Stimulated activated naive CD4-positive, alpha-beta T cell (primary cell): ENCODE measurements around the gene USP38.
A peak's percentile ranks its signal among the peaks of the same experiment; 100 is the strongest.
"Not testable (repeated sequence)": the region's sequence is repeated elsewhere in the genome, so short reads cannot be mapped to it uniquely, and the experiment has no call there.

Experiments used
- DNase-seq, 6 experiments: peaks; one replicate each; lab custom pipeline; 2025; lab: John Stamatoyannopoulos, UW

Gene USP38, protein sequence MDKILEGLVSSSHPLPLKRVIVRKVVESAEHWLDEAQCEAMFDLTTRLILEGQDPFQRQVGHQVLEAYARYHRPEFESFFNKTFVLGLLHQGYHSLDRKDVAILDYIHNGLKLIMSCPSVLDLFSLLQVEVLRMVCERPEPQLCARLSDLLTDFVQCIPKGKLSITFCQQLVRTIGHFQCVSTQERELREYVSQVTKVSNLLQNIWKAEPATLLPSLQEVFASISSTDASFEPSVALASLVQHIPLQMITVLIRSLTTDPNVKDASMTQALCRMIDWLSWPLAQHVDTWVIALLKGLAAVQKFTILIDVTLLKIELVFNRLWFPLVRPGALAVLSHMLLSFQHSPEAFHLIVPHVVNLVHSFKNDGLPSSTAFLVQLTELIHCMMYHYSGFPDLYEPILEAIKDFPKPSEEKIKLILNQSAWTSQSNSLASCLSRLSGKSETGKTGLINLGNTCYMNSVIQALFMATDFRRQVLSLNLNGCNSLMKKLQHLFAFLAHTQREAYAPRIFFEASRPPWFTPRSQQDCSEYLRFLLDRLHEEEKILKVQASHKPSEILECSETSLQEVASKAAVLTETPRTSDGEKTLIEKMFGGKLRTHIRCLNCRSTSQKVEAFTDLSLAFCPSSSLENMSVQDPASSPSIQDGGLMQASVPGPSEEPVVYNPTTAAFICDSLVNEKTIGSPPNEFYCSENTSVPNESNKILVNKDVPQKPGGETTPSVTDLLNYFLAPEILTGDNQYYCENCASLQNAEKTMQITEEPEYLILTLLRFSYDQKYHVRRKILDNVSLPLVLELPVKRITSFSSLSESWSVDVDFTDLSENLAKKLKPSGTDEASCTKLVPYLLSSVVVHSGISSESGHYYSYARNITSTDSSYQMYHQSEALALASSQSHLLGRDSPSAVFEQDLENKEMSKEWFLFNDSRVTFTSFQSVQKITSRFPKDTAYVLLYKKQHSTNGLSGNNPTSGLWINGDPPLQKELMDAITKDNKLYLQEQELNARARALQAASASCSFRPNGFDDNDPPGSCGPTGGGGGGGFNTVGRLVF

DNA sequence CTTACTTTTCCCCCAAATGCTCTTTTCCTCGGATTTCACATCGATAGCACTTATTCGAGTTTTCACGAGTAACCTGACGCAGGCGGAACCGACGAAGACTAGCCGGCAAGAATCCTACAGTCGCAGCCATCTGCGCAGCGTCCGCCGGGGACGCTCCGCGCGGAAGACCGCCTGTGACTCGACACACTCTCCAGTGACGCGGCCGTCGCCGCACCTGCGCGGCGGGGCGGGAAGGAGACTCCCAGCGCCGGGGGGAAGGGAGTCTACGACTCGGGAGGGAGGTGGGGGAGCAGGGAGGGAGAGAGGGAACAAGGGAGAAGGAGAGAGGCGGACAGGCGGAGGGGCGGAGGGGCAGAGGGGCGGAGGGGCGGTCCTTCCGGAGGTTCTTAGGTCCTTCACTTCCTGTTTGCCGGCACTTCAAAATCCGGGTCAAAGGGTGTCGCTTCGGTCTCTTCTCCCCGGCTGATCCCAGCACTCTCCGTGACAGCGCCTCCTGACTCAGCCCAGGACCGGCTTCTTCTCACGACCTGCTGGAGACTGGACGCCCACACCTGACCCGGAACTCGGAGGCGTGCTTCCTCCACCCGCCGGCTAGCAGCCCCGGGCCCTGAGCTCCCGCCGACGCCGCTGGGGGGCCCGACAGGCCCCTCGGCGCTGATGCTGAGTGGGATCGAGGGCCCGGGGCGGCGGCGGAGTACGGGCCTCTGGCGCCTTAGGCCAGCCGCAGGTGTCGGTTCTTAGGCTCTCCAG, at the start of gene USP38:
Gene USP38 (plus strand): TSS at position 415 of the 750 bp plus-strand sequence. CDS start 534 bp downstream, outside the sequence.
- DNase-seq: peak; percentile 79 to 95 (median 86)

DNA sequence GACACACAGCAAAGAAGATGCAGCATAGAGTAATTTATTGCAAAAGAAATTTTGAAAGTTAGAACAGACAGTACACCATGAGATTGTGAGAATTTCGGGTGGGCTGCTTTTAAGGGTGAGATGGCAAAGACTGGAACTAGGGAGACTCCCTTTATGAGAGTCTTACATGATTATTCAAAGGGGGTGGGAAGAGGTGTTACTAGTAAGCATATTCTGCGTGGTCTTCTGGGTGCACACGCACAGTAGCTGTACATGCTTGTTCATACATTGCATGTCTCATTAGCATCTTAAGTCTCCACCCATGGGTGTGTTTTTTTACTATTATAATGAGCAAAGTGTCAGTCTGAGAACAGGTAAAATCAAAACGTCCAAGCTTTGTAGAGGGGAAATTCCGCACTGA, 49.4 kb upstream of the USP38 start:
- no peak for DNase-seq

DNA sequence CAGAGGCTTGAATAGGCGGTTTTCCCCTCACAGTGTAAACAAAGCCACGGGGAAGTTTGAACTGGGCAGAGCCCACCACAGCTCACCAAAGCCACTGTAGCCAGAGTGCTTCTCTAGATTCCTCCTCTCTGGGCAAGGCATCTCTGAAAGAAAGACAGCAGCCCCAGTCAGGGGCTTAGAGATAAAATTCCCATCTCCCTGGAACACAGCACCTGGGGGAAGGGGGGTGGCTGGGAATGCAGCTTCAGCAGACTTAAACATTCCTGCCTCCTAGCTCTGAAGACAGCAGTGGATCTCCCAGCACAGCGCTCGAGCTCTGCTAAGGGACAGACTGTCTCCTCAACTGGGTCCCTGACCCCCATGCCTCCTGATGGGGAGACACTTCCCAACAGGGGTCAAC, 44.0 kb upstream of the USP38 start:
- DNase-seq: no peak

DNA sequence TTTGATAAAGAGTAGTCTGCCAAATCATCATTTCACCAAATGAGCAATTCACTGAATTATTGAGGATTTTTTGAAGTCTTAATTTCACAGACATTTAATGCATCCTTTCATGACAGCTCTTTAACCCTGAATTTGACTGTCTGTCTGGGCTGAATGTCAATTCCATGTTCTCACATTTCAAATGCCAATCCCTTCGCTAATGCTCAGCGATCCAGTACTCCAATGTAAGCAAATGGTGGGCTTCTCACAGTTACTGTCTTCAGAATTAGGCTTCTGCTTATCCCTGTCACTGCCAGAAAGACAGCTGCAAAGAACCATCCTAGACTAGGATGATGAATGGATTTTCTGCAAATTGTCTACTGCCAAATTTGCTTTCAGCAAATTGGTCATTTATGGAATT, 36.2 kb upstream of the USP38 start:
- DNase-seq: no peak

DNA sequence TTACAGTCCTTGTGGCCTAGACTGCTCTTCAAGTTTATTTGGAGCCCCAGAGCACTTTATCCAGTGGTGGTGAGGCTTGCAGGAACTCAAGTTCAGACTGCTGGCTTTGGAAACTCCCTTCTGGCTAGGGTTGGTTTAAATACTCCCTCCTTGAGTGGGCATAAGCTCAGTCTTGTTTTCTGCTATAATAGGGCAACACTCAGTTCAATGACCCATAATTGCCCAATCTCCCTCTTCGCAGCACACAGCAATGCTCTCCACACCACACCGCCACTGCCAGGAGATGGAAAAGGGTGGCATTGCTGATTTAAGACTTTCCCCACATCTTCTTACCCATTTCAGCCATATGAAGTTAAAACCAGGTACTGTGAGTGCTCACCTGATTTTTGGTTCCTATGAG, 27.9 kb upstream of the USP38 start:
- DNase-seq: no peak

DNA sequence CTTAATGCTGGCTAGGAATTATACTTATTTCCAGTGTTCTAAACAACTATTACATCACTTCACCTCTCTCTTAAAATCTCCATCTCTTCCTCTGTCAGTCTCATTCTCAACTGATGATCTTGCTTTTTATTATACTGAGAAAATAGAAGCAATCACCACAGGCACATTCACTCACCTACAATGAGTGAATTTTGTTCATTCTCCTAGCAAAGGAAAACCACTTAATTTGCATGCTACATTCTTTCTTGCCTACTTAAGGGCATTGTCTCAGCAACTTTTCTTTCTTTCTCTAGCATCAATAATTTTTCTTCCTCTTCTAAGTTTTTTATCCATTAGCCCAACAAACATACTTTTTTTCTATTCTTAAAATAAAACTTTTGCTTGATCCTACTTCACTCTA, 21.1 kb upstream of the USP38 start:
- no peak for DNase-seq

DNA sequence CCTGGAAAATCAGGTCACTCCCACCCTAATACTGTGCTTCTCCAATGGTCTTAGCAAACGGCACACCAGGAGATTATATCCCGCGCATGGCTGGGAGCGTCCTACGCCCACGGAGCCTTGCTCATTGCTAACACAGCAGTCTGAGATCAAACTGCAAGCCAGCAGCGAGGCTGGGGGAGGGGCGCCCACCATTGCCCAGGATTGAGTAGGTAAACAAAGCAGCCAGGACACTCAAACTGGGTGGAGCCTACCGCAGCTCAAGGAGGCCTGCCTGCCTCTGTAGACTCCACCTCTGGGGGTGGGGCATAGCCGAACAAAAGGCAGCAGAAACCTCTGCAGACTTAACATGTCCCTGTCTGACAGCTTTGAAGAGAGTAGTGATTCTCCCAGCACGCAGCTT, 18.0 kb upstream of the USP38 start:
- DNase-seq: not testable (repeated sequence)

DNA sequence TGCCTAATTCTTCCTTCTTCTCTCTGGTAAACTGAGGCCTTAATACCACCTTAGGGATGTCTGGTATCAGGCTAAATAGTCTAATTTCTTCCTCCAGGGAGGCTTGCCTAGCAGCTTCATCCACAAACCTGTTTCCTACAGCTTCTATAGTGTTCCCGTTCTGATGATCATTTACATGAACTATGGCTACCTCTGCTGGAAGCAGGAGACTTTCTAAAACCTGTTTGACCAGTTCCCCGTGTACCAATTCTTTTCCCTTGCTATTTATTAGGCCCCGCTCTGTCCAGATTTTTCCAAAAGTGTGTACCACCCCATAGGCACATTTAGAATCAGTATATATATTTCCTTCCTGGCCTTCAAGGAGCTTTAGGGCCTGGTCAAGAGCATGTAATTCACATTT, 5.8 kb upstream of the USP38 start:
- DNase-seq: no peak

DNA sequence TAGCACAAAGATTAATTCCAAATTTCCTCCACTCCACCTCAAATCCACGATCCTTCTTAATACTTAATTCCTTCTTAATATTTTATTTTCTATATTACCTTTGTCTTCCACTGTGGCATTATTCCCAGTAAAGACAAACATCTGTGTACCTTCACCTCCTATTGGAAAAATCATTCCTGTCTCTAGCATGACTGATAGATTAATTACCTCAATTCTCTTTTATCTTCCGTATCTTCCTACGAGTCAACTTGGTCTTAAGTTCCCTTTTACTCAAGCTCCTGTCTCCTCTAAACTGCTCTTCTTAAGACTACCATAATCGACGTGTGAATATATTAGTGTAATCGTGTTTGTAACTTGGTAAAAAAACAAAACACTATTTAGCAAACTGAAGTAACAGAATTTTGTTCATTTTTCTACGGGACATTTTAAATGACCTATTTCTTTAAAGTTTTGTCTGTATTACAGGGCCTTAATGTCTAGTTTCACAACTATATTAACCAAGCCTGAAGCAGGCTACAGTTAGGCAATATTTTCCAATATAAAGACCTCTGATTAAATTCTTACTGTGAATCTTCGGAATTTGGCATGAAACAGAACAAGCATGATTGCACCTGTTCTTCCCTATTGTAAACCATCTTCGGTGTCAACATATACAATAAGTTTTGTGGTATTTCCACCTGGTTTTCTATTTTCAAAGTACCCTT, 1.1 kb upstream of the USP38 start:
- no peak for DNase-seq

DNA sequence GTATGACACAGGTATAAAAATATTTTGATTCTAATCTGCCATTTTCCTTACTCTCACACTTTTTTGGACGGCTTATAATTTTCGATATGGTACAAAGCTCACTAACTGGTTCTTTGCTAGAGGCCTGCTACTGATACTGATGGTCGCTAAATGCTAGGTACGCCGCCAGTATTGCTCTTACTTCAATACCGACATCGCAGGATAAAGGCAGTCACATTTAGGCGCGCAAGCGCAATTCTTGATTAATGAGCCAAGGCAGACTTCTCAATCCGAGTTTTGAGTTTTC, 557 bp upstream of the USP38 start:
- DNase-seq: peak in 3 of 6 experiments; percentile 54 to 82 (median 64)

DNA sequence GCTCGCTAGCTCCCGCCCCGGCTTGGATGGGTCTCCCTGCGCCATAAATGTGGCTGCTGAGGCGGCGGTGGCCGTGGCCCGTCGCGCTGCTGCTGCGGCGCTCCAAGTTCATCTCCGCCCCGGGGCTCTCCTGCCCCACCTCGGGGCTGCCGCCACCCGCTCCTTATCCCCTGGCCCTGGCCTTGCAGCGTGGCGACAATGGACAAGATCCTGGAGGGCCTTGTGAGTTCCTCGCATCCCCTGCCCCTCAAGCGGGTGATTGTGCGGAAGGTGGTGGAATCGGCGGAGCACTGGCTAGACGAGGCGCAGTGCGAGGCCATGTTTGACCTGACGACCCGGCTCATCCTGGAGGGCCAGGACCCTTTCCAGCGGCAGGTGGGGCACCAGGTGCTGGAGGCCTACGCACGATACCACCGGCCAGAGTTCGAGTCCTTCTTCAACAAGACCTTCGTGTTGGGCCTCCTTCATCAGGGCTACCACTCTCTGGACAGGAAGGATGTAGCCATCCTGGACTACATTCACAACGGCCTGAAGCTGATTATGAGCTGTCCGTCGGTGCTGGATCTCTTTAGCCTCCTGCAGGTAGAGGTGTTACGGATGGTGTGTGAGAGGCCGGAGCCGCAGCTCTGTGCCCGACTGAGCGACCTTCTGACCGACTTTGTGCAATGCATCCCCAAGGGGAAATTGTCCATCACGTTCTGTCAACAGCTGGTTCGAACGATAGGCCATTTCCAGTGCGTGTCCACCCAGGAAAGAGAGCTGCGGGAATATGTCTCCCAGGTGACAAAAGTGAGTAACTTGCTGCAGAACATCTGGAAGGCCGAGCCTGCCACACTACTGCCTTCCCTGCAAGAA, 763 bp downstream of the USP38 start:
- peak in 2 of 6 experiments; percentile 10 to 35 for DNase-seq

DNA sequence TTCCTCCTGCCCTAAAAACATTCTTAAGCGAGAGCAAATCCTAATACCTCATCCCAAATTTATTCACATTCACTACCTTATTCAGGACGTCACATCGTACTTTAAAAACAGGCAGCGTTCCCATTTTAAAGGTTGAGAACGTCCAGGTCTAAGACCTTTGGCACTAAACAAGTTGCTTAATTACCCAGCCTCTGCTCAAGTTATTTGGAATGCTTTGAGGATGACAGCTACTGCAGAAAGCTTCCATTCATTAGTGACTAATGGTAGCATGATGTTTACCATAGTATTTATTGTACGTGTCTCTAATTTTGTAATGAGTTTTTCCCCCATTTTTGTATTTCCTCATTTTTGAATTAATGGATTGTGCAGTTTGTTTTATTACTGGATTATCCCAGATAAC, 1.5 kb downstream of the USP38 start:
- no peak for DNase-seq

DNA sequence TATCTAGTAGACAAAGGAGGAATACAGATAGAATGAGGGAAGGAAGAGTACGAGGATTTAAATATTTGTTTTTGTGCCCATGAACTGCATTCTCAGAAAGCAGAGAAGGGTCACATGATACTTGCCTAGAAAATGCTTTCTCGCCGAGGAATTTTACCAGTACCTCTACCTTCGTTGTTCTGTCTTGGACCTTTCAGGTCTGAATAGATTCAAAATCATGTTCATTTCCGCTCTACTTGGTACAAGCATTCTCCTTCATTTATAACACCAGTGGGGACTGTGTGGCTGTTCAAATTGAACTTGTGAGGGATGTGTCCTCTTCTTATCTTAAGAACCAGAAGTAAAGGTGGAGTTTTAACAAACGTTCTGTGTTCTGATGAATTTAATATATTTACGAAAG, 1.9 kb downstream of the USP38 start:
- DNase-seq: peak in 1 of 6 experiments; percentile 15

DNA sequence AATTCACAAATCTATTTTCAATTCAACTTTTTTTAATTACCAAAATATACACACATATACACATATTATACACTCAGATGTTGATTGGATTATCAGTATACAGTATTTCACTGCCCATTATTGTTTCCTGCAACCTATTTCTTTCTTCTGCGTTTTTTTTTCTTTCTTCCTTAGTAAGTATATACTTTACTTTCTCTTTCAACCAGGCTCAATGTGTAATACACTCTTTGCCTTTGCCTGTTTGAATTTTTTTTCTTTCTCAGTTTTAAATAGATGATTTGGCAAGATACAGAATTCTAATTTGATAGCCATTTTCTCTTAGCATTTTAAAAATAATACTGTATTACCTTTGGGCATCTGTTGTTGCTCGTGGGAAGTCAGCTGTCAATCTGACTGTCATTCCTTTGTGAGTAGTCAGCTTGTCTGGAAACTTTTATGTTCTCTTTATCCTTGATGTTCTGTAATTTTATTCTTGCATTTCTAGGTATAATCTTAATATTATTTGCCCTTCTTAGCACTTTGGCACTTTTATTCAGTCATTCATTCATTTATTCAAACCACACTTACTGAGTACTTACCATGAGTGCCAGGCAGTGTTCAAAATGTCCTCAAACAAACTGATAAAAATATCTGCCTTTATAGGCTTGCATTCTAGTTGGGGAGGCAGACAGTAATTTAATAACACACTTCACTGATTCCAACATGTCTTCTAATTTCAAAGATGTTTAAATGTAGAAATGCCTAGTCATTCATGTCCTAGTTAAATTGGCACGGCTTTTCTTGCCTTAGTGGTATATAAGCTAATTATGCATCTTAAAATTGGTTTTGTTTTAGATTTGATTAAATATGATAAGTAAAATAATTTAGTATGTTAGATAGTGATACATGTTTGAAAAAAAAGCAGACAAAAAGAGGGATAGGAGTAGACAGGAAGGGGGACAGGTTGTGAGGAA, 3.7 kb downstream of the USP38 start:
- no peak for DNase-seq

DNA sequence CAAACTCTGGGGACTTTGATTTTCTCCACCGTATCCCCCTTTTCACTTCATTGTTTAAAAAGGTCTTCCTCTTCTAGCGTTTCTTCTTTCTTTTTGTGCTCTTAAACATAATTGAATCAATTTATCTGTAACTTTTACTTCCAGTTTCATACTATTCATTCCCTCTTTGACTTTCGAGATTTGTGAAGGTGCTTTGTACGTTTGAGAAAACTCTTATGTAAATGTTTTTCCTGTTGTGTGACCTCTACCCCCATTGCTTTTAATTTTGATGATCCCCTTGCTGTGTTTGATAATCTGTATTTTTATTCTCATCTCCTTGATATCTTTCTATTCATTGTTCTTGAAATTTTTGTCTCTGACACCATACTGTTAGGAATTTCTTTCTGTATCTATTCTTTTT, 4.8 kb downstream of the USP38 start:
- DNase-seq: no peak

DNA sequence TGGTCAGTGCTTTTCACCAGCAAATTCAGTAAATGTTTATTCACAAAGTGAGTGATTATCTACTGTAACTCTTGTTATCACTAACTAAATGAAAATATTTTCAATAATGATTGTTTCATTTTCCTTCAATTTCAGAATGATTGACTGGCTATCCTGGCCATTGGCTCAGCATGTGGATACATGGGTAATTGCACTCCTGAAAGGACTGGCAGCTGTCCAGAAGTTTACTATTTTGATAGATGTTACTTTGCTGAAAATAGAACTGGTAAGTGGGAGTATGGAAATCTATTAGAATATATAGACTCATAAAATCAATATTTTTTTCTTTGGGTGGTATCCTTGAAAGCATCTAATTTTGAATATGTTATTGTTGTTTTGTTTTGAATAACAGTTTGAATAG, 10.9 kb downstream of the USP38 start:
- no peak for DNase-seq

DNA sequence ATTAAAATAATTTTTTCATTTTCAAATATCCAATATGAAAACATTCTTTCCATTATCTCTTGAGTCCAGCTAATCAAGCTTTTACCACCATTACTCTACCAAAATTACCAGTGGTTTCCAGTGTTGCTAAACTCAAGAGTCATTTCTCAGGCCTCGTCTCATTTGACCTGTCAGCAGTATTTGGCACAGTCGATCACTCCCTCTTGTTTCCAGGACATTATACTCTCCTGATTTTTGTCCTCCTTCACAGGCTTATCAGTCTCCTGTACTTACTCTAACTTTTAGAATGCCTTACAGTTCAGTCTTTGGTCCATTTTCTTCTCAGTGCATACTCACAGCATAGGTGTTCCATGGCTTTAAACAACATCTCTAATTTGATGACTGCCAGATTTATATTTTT, 11.6 kb downstream of the USP38 start:
- no peak for DNase-seq

DNA sequence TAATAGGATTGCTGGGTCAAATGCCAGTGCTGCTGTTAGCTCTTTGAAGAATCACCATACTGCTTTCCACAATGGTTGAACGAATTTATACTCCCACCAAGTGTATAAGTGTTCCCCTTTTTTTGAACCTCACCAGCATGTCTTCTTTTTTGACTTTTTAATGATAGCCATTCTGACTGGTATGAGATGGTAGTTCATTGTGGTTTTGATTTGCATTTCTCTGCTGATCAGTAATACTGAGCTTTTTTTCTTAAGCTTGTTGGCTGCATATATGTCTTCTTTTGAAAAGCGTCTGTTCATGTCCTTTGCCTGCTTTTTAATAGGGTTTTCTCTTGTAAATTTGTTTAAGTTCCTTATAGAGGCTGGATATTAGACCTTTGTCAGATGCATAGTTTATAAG, 14.8 kb downstream of the USP38 start:
- DNase-seq: no peak

DNA sequence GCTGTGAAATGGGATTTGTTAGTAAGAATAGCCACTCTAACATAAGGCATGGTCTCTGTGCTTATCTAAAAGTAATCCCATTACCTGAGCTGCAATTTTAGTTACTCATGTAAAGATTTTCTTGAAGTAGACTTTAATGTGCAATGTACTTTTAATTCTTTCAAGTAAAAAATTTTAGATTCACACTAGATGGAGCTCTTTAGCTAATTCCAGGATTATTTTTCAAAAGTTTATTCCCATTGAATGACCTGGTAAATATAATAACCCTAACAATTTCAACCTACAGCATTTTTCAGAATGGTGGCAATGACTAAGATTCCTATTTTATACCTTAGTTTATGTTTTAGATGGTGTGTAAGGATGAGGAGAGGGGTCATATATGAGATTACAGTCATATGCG, 18.1 kb downstream of the USP38 start:
- no peak for DNase-seq

DNA sequence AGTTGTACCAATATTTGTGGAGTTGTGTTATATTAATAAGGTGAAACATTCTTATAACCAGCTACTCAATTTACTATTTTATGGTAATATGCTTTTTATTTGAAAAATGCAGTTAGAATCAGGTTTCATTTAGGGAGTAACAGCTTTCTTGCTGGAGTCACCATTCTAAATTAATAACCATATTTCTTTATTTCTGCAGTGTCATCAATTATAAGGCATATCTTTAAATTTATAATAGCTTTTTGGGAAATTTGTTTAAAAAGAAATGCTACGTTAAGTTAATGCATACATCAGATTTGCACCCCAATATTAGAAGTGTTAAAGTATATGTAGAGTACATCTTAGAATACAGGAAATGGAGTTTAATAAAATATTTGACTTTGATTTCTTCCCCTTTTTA, 18.9 kb downstream of the USP38 start:
- no peak for DNase-seq
